GM18507 (cell line): Measurements from ENCODE around the gene DHX30.
"Not testable (repeated sequence)": the region's sequence is repeated elsewhere in the genome, so short reads cannot be mapped to it uniquely, and the experiment has no call there.

Experiments used
- DNase-seq: peaks from one replicate; pipeline ENCODE4 v3.0.0; 2011; ENCODE audit warnings: low read depth; ENCODE audit not compliant: insufficient read length; ENCODE audit errors: extremely low spot score
- FAIRE-seq: peaks from 2 replicates; lab custom pipeline; 2011; peaks lifted over from hg19 to GRCh38; lab: Jason Lieb, UNC

Gene DHX30

DNA sequence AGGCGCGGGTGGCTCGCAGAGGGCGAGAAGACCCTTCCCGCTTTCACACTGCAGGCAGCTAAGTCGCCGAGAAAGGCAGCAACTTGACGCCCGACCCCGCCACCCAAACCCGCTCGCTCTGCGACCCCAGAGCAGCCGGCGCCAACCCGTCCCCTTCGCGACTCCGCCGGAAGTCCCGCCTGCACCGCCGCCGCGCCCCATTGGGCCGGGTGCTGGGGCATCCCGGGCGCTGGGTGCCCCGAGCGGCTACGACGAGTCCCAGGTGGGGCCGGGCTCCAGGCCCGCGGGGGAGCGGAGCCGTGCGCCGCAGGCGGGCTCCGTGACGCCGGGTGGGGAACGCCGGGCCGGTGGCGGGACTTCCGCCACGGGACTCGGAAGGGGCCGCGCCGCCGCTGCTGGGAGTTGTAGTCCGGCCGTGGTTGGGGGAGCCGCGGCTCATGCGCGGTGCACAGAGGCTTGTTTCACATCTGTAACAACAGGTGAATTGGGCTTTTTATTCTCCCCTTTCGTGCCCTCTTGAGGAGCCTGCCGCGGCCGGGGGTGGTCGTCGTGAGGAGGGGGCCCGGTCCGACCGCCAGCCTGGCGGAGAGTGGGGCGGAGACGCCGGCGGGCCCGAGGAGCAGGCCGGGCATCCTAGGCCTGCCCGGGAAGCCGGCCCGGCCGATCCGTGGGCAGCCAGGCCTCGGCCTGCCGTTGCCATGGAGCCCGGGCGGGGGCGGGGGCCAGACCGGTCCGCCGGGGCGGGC is at the start of gene DHX30:
Gene DHX30 (plus strand): TSS at position 405 of the 746 bp plus-strand sequence. CDS start 7,546 bp downstream, outside the sequence.
- peak; percentile 86 for FAIRE-seq

DNA sequence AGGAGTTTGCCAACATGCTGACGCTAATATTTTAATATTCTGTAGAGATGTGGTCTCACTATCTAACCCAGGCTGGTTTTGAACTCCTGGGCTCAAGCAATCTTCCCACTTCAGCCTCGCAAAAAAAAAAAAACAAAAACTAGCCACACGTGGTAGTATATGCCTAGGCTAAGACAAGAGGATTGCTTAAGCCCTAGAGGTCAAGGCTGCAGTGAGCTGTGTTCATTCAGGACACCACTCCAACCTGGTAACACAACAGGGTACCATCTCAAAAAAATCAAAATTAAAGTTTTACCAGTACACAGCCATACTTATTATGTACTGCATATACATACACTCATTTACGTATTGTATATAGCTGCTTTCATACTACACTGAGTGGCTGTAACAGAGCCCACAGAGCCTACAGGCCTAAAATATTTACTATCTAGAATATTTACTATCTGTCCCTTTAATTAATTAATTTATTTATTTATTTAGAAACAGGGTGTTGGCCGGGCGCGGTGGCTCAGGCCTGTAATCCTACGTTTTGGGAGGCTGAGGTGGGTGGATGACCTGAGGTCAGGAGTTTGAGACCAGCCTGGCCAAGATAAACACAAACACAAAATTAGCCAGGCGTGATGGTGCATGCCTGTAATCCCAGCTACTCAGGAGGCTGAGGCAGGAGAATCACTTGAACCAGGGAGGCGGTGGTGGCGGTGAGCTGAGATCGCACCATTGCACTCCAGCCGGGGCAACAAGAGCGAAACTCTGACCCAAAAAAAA is 44.5 kb upstream of the DHX30 start:
- no peak for FAIRE-seq
- no peak for DNase-seq

More for the DNA sequence above, at the start of gene DHX30:
- peak; percentile 79 for DNase-seq

DNA sequence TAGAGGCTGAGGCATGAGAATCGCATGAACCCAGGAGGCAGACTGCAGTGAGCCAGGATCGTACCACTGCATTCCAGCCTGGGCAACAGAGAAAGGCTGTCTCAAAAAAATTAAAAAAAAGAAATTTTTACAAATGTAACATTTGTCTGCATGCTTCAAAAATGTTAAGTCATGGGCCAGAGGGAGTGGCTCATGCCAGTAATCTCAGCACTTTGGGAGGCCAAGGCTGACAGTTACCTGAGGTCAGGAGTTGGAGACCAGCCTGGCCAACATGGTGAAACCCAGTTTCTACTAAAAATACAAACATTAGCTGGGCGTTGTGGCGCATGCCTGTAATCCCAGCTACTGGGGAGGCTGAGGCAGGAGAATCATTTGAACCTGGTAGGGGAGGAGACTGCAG is 42.7 kb upstream of the DHX30 start:
- FAIRE-seq, DNase-seq: not testable (repeated sequence)

GRCh38 chr3:47761046-47761445 is 41.9 kb upstream of the DHX30 start:
- no peak for DNase-seq
- no peak for FAIRE-seq

DNA sequence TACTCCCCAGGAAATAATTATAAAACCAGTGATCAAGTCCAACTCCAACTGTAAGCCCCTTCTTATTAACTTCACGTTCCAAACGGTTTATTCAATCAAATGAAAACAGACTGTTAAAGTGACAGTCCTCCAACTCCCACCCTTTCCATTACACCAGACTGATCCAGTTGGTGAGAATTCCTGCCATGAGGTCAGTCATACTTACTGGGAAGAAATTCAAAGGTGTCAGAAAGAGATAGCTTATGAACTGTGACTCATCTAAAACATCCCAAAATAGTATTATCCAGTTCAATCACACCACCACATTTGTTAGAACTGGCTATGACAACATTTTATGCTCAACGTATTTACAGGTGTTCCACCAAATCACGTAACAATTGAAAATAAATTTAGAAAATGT is 40.7 kb upstream of the DHX30 start:
- DNase-seq = no peak
- no peak for FAIRE-seq

DNA sequence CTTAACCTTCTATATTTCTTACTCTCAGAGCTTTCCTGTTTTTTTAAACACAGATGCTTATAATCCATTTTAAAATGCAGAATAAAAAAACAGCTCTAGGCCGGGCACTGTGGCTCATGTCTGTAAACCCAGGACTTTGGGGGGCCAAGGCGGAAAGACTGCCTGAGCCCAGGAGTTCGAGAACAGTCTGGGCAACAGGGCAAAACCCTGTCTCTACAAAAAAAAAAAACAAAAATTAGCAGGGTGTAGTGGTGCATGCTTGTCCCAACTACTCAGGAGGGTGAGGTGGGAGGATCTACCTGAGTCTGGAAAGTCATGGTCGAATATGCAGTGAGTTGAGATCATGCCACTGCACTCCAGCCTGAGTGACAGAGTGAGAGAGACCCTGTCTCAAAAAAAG is 36.8 kb upstream of the DHX30 start:
- no peak for DNase-seq
- no peak for FAIRE-seq

DNA sequence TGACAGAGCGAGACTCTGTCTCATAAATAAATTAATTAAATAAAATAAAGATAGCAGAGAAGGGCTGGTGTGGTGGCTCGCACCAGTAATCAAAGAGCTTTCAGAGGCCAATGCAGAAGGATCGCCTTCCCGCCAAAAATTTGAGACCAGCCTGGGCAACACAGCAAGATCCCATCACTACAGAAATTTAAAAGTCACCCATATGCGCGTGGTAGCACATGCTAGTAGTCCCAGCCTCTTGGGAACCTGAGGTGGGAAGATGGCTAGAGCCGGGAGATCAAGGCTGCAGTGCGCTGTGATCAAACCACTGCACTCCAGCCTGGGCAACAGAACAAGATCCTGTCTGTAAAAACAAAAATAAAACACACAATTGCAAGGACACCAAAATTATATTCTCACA is 30.9 kb upstream of the DHX30 start:
- FAIRE-seq (no peak), DNase-seq (no peak)

DNA sequence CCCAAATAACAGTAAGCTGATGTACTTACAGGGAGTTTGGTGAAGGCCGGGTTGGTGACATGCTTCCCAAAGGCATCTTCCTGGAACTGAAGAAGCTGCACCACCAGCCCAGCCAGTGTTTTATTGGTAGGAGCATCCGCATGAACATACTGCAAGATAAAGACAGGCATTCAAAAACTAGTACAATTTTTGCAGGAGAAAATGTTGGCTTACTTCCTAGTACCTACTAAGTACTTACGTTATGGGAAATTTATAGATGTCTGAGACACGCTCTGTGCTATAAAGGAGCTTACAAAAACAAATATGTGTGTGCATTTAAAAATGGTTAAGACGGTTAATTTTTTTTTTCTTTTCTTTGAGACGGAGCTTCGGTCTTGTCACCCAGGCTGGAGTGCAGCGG is 30.1 kb upstream of the DHX30 start:
- DNase-seq (no peak), FAIRE-seq (no peak)

DNA sequence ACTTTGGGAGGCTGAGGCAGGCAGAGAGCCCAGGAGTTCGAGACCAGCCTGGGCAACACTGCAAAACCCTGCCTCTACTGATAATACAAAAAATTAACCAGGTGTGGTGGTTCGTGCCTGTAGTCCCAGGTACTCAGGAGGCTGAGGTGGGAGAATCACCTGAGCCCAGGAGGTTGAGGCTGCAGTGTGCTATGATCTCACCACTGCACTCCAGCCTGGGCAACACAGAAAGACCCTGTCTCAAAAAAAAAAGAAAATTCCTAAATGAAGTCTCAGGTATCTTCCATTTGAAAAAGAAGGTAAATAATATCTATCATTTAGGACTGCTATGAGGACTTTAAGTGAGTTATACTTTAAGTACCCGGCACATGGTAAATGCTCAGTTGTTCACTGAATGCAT is 24.2 kb upstream of the DHX30 start:
- FAIRE-seq (no peak), DNase-seq (no peak)

GRCh38 chr3:47780741-47781684 is 21.9 kb upstream of the DHX30 start:
- DNase-seq (no peak), FAIRE-seq (peak; percentile 51)

GRCh38 chr3:47781685-47782445 is 21.1 kb upstream of the DHX30 start, which contains the start of gene SMARCC1:
SMARCC1 (minus strand) TSS chr3:47781893; CDS start chr3:47781797, 96 bp downstream.
- DNase-seq (peak; percentile 92), FAIRE-seq (peak; percentile 97)

- no peak for FAIRE-seq
- DNase-seq = no peak
Measured at GRCh38 chr3:47782446-47783308, 20.3 kb upstream of the DHX30 start.

DNA sequence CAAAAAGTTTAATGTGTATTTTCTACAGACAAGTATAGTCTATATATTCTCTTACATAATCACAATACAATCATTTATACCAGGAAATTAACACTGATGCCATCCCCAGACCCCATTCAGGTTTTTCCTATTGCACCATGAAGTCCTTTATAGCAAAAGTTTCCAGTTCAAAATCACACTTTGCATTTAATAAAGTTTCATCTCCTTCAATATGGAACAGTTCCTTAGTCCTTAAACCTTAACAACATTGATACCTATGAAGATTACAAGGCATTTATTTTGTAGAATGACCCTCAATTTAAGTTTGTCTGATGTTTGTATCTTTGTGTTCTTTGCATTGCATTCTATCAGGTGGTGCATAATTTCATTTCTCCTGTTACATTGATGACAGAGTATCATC is 19.3 kb upstream of the DHX30 start:
- DNase-seq = no peak
- FAIRE-seq = no peak

DNA sequence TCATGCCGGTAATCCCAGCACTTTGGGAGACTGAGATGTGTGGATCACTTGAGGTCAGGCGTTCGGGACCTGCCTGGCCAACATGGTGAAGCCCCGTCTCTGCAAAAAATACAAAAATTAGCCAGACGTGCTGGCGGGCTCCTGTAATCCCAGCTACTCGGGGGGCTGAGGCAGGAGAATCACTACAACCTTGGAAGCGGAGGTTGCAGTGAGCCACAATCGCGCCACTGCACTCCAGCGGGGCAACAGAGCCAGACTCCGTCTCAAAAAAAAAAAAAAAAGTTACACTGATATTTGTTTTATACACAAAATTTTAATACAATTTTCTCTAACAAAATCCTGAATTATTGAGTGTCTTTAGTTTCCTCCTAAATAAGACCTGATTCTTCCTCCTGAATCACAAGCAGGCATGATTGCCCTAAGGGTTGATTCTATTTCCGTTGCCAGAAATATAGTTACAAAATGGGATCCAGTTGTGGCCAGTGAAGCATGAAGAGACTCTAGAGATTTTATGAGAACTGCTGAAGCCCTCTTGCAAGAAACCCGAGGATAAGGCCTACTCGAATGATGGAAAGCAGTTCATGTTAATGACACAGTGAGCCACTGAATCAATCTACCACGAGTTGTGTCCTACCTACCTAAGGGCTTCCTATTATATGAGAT is 11.6 kb upstream of the DHX30 start:
- DNase-seq (no peak), FAIRE-seq (no peak)

- DNase-seq = no peak
- no peak for FAIRE-seq
Measured at GRCh38 chr3:47792699-47793098, 10.2 kb upstream of the DHX30 start.

- FAIRE-seq = no peak
Measured at GRCh38 chr3:47794544-47794943, 8.4 kb upstream of the DHX30 start.

DNA sequence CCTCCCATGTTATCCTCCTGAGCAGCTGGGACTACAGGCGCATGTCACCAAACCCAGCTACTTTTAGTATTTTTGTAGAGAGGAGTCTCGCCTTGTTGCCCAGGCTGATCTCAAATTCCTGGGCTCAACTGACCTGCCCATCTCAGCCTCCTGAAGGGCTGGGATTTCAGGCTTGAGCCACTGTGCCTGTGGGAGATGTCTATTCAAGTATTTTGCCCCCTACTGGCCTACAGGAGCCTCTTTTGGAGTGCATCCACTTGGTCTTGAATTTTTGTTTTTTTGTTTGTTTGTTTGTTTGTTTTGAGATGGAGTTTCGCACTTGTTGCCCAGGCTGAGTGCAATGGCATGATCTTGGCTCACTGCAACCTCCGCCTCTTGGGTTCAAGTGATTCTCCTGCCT is 3.2 kb upstream of the DHX30 start:
- DNase-seq (no peak), FAIRE-seq (no peak)

More at GRCh38 chr3:47794544-47794943, 8.4 kb upstream of the DHX30 start:
- no peak for DNase-seq
